HepG2 (cell line): ENCODE results near the gene FURIN. TPM values are rescaled to one million over a fixed set of nuclear protein-coding genes. Genes with fewer than 3 reads are reported as not detected.
A peak's percentile ranks its signal among the peaks of the same experiment; 100 is the strongest.

Experiments used
- ATF3 ChIP-seq: sonication (generic); formaldehyde crosslinking; IDR thresholded peaks from 2 replicates; pipeline ENCODE4 v1.4.0; 2020; ENCODE audit warnings: missing genetic modification reagents
- DMAP1 ChIP-seq: IDR thresholded peaks from 2 replicates; pipeline ENCODE4 v1.6.1; 2016
- EED ChIP-seq: sonication (generic); formaldehyde crosslinking; IDR thresholded peaks from 2 replicates; pipeline ENCODE4 v1.5.0; 2020; ENCODE audit warnings: mild to moderate bottlenecking, missing genetic modification reagents
- ETS1 ChIP-seq: sonication (generic); formaldehyde crosslinking; IDR thresholded peaks from 2 replicates; pipeline ENCODE4 v1.4.0; 2020; ENCODE audit warnings: missing genetic modification reagents
- HDAC6 ChIP-seq: fragments of 200-600 bp; sonication (generic); IDR thresholded peaks from 2 replicates; pipeline ENCODE4 v1.7.0; 2017; ENCODE audit warnings: mild to moderate bottlenecking, antibody characterized with exemption, low read length, low read depth
- MATR3 ChIP-seq: sonication (generic); formaldehyde crosslinking; IDR thresholded peaks from 2 replicates; pipeline ENCODE4 v1.4.0; 2020; ENCODE audit warnings: missing genetic modification reagents
- MIER3 ChIP-seq: IDR thresholded peaks from 2 replicates; pipeline ENCODE4 v1.6.1; 2016; ENCODE audit warnings: missing compliant biosample characterization, borderline replicate concordance
- NCOR1 ChIP-seq: fragments of 200-600 bp; sonication (generic); IDR thresholded peaks from 2 replicates; pipeline ENCODE4 v1.7.0; 2017; ENCODE audit warnings: antibody characterized with exemption, low read length, borderline replicate concordance
- NR2F1 ChIP-seq, 2 experiments: fragments of 450-650 bp in 1 of 2; formaldehyde crosslinking in 1 of 2; IDR thresholded peaks; 2 replicates each; pipeline versions ENCODE4 v1.5.0 to v1.6.1; 2016 to 2020; ENCODE audit warnings: mild to moderate bottlenecking in 1 of 2, missing compliant biosample characterization in 1 of 2, missing genetic modification reagents in 1 of 2, moderate library complexity in 1 of 2
- SNRNP70 ChIP-seq: fragments of 200-400 bp; formaldehyde crosslinking; IDR thresholded peaks from 2 replicates; pipeline ENCODE4 v1.6.1; 2017; ENCODE audit warnings: mild to moderate bottlenecking, low read depth, low read length, moderate library complexity
- TCF7 ChIP-seq: sonication (generic); IDR thresholded peaks from 2 replicates; pipeline ENCODE4 v1.6.1; 2016; ENCODE audit warnings: antibody characterized with exemption, low read depth
- ZFP37 ChIP-seq: sonication (generic); formaldehyde crosslinking; IDR thresholded peaks from 2 replicates; pipeline ENCODE4 v1.4.0; 2020; ENCODE audit warnings: missing genetic modification reagents, borderline replicate concordance
- ZNF124 ChIP-seq: sonication (generic); formaldehyde crosslinking; IDR thresholded peaks from 2 replicates; pipeline ENCODE4 v1.4.0; 2020; ENCODE audit warnings: missing genetic modification reagents
- ZNF263 ChIP-seq: sonication (generic); formaldehyde crosslinking; IDR thresholded peaks from 2 replicates; pipeline ENCODE4 v1.4.0; 2020; ENCODE audit warnings: missing genetic modification reagents
- ZNF292 ChIP-seq: sonication (generic); formaldehyde crosslinking; IDR thresholded peaks from 2 replicates; pipeline ENCODE4 v1.8.1; 2022; ENCODE audit warnings: mild to moderate bottlenecking, low read depth, missing genetic modification reagents, borderline replicate concordance
- ZNF331 ChIP-seq: sonication (generic); formaldehyde crosslinking; IDR thresholded peaks from 2 replicates; pipeline ENCODE4 v1.4.0; 2020; ENCODE audit warnings: missing genetic modification reagents
- ZNF547 ChIP-seq: sonication (generic); formaldehyde crosslinking; IDR thresholded peaks from 2 replicates; pipeline ENCODE4 v1.5.1; 2020; ENCODE audit warnings: mild to moderate bottlenecking, missing genetic modification reagents
- ZNF550 ChIP-seq: sonication (generic); formaldehyde crosslinking; IDR thresholded peaks from 2 replicates; pipeline ENCODE4 v1.4.0; 2020; ENCODE audit warnings: mild to moderate bottlenecking, missing genetic modification reagents, borderline replicate concordance
- ZNF724P ChIP-seq: sonication (generic); formaldehyde crosslinking; IDR thresholded peaks from 2 replicates; pipeline ENCODE4 v1.8.0; 2022; ENCODE audit warnings: missing genetic modification reagents, borderline replicate concordance
- ZNF768 ChIP-seq: sonication (generic); formaldehyde crosslinking; IDR thresholded peaks from 2 replicates; pipeline ENCODE4 v1.4.0; 2020; ENCODE audit warnings: missing genetic modification reagents
- ZSCAN31 ChIP-seq: sonication (generic); formaldehyde crosslinking; IDR thresholded peaks from 2 replicates; pipeline ENCODE4 v1.5.0; 2020; ENCODE audit warnings: low read depth, mild to moderate bottlenecking, missing genetic modification reagents
- ZSCAN9 ChIP-seq: IDR thresholded peaks from 2 replicates; pipeline ENCODE4 v1.6.1; 2016; ENCODE audit warnings: borderline replicate concordance
- polyA plus RNA-seq, 8 experiments: library from polyadenylated mRNA; depleted of rRNA in 3 of 8; stranded (reverse) in 7 of 8; unstranded in 1 of 8; fragments of >200 nt; fragmentation: Illumina TruSeq in 4 of 8; extraction: Trizol in 4 of 8; gene quantifications; 2 replicates each; pipeline versions ENCODE4 v1.2.1 to v1.2.3, GENCODE V29; 2011 to 2016; ENCODE audit warnings: low read depth in 4 of 8, missing spikeins in 1 of 8, mixed read lengths in 1 of 8; ENCODE audit not compliant: insufficient read depth in 1 of 8
- total RNA-seq, 5 experiments: library from RNA; depleted of rRNA; stranded (reverse); fragments of >200 nt; fragmentation: Illumina TruSeq; extraction: Trizol; gene quantifications; 2 replicates each; pipeline ENCODE4 v1.2.3, GENCODE V29; 2016; ENCODE audit warnings: low read depth in 1 of 5
- TF ChIP-seq, protein P1 (sequence below): sonication (generic); formaldehyde crosslinking; IDR thresholded peaks from 2 replicates; pipeline ENCODE4 v1.4.0; 2020; ENCODE audit warnings: missing genetic modification reagents, mild to moderate bottlenecking, borderline replicate concordance

The FURIN gene
- total and polyA plus RNA-seq, 2 of the 13 experiments (the other 11 are each of a cell fraction or from before 2014, with no cell fraction given), result 15.2 to 17.4 TPM

DNA sequence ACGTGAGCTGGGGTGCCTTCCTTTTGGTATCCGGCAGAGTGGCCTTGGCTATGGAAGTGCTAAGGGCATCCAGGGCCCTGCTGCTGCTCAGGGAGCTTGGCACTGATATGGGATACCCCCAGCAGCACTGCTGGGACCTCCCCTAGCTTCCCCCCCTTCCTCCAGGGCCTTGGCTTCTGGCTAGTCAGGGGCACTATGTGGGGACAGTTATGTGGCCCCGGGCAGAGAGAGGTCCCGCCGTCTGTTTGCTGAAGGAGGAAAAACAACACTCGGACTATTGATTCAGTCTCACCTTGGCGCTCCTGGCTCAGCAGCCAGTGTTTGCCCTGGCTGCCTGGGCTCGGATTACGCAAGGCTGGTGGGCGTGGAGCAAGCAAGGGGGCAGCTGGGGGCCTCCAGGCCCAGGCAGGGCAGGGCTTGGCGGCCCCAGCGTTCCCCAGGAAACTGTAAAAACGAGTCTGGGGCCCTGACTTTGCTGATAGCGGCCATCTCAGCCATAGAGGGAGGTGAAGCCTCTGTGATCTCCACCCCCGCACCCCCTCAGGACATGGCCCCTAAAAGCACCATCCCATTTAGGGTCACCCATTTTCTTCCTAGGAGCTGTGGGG, 5.7 kb downstream of the FURIN start (continued):
- TF ChIP-seq, protein P1, sequence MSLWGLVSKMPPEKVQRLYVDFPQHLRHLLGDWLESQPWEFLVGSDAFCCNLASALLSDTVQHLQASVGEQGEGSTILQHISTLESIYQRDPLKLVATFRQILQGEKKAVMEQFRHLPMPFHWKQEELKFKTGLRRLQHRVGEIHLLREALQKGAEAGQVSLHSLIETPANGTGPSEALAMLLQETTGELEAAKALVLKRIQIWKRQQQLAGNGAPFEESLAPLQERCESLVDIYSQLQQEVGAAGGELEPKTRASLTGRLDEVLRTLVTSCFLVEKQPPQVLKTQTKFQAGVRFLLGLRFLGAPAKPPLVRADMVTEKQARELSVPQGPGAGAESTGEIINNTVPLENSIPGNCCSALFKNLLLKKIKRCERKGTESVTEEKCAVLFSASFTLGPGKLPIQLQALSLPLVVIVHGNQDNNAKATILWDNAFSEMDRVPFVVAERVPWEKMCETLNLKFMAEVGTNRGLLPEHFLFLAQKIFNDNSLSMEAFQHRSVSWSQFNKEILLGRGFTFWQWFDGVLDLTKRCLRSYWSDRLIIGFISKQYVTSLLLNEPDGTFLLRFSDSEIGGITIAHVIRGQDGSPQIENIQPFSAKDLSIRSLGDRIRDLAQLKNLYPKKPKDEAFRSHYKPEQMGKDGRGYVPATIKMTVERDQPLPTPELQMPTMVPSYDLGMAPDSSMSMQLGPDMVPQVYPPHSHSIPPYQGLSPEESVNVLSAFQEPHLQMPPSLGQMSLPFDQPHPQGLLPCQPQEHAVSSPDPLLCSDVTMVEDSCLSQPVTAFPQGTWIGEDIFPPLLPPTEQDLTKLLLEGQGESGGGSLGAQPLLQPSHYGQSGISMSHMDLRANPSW (CRISPR knock-in tag), result peak; percentile 92; the same call in 1 of the 2 replicates
- TF ChIP-seq DMAP1 (peak; percentile 64; the same call in 1 of the 2 replicates), ZNF124 (CRISPR knock-in tag) (peak; percentile 83), NR2F1 (CRISPR knock-in tag; IDR thresholded peaks at IDR 0.05) (peak; percentile 96 to 98), MIER3 (CRISPR knock-in tag) (peak; percentile 98; the same call in 1 of the 2 replicates), ZFP37 (0 out of 2 replicates have a peak, but pooled peaks have one; percentile 26), HDAC6 (no peak), MATR3 (CRISPR knock-in tag) (no peak), ATF3 (peak; percentile 84), ZNF547 (CRISPR knock-in tag) (peak; percentile 73), ZNF550 (CRISPR knock-in tag) (no peak), ZNF331 (CRISPR knock-in tag) (peak; percentile 95), ETS1 (no peak), NCOR1 (peak; percentile 98), SNRNP70 (no peak), ZNF263 (CRISPR knock-in tag) (peak; percentile 65), ZNF724P (CRISPR knock-in tag) (peak; percentile 97), TCF7 (peak; percentile 81), ZSCAN31 (CRISPR knock-in tag) (peak; percentile 80; the same call in 1 of the 2 replicates), EED (CRISPR knock-in tag) (peak; percentile 61; the same call in 1 of the 2 replicates), ZSCAN9 (CRISPR knock-in tag) (peak; percentile 92), ZNF768 (CRISPR knock-in tag) (peak; percentile 58; the same call in 1 of the 2 replicates), ZNF292 (peak; percentile 62; the same call in 1 of the 2 replicates)
